ENCODE measurements around the gene LAMB3.

DNA sequence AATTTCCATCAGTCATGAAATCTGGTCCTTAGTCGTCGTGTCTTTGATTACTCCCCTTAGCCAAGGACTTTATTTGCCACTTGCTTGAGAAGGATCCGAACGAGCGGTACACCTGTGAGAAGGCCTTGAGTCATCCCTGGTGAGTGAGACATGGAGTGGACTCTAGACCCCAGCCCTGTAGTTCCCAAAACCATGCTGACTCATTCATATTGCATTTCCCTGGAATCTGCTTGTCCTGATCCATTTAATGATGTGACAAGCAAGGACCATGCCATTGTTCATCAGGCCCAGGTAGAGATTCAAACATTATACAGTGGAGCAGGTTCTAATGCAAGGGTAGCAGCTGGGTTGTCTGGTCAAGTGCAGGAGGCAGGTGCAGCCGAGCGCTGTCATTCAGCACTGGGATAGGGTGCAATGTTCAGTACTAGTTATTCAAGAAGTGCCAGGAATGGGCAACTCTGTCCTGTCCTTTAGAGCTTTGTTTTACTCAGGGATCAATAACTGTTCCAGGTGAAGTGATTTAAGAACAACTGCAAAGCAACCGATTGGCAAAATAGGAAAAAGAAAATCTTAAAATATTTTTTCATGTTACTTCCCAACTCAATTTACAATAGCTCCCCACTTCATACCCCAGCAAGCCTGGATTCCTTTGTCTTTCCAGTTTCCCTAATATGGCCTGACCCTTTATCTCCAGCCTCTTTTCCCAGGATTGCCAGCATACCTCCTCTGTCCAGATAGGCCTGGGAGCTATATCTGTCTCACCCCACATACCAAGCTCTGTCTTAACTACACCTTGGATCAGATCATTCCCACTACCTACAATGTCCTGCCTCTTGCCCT is 42.2 kb downstream of the LAMB3 start:
- TF ChIP-seq POLR2A (IDR thresholded peaks at IDR 0.05; ENCODE audit: low read depth, low read length) (no peak), SPI1 (IDR thresholded peaks at IDR 0.05; ENCODE audit: low read depth, low read length) (no peak), POLR2AphosphoS5 (IDR thresholded peaks at IDR 0.05; ENCODE audit: low read depth, low read length) (no peak), TAF1 (IDR thresholded peaks at IDR 0.05; ENCODE audit: low read depth, low read length) (no peak), POU2F2 (IDR thresholded peaks at IDR 0.05; ENCODE audit: low read depth, low read length) (no peak)
